Measurements from ENCODE around the gene ZNF821.

The ZNF821 gene

DNA sequence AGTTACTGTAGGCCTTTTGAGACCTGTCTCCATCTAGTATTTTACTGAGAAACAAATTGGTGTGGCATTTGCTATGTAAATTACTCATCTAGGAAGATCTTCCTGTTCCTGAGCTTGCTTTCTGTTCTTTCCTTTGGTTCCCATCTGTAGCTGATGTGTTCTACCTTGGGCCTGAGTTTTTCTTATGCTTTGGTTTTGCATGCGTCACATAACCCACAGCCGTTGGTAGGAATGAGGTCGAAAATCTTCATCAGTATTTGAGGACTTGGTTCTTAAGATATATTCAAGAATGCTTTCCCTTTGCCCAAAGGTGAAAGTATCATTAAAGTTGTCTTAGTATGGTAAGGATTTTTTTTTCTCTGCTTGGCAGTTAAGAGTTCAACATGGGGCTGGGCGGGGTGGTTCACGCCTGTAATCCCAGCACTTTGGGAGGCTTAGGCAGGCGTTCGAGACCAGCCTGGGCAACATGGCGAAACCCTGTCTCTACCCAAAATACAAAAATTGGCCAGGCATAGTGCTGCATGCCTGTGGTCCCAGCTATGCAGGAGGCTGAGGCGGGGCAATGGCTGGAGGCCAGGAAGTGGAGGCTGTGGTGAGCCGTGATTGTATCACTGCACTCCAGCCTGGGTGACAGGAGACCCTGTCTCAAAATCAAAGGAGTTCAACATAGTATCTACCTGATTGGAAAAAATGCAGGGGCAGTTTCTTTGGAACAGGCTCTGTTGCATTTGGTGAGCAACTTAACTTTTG is 40.1 kb upstream of the ZNF821 start:
- Histone ChIP-seq H3K4me1 (peaks cover 14% of the 10 kb centered on the region), H3K9ac (no peak overlapping the region), H3K36me3 (ENCODE audit: control insufficient read depth, insufficient read depth, low read length) (no peaks in the 10 kb centered on the region)

DNA sequence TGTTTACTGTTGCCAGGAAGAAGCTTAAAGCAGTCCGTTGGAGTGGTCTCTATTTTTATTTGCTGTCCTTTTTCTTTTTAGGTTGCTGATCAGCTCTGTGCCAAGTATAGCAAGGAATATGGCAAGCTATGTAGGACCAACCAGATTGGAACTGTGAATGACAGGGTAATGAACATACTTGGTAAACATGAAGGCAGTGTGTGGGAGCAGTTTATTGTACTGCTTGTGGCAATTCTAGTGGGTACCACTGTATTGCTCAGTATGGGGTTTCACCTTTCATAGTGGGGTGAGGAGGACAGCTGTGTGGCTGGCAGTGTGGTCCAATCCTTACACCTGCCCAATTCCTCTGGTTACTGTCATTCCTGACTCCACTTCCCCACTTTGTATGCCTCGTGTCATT is 36.7 kb upstream of the ZNF821 start:
- Histone ChIP-seq H2AFZ (no peak overlapping the region), H3K4me3 (ENCODE audit: low read depth, low read length) (no peak overlapping the region), H3K27me3 (ENCODE audit: control insufficient read depth, insufficient read depth, low read length) (no peaks in the 10 kb centered on the region), H3K79me2 (peaks cover 38% of the 10 kb centered on the region), H3K4me1 (peaks cover 18% of the 10 kb centered on the region), H3K9me3 (ENCODE audit: control insufficient read depth, low read length) (no peaks in the 10 kb centered on the region), H3K9ac (no peak overlapping the region), H3K27ac (no peak overlapping the region), H3K36me3 (ENCODE audit: control insufficient read depth, insufficient read depth, low read length) (no peaks in the 10 kb centered on the region), H3K4me2 (ENCODE audit: low read length) (no peak overlapping the region)
- no peak for TF ChIP-seq CTCF (IDR thresholded peaks at IDR 0.05)

More for the DNA sequence above, 40.1 kb upstream of the ZNF821 start:
- no peak for TF ChIP-seq CTCF (IDR thresholded peaks at IDR 0.05)
- Histone ChIP-seq H2AFZ (no peak overlapping the region), H3K4me3 (ENCODE audit: low read depth, low read length) (no peak overlapping the region), H3K79me2 (peaks cover 23% of the 10 kb centered on the region), H3K4me2 (ENCODE audit: low read length) (no peak overlapping the region), H3K9me3 (ENCODE audit: control insufficient read depth, low read length) (no peaks in the 10 kb centered on the region), H3K27ac (no peak overlapping the region), H3K27me3 (ENCODE audit: control insufficient read depth, insufficient read depth, low read length) (no peaks in the 10 kb centered on the region)

GRCh38 chr16:71919035-71919434 is 35.1 kb upstream of the ZNF821 start:
- H3K4me2 ChIP-seq (ENCODE audit: low read length), result no peak overlapping the region
- H3K4me1 ChIP-seq, result peaks cover 30% of the 10 kb centered on the region
- TF ChIP-seq CTCF (IDR thresholded peaks at IDR 0.05), result no peak
- H3K36me3 ChIP-seq (ENCODE audit: control insufficient read depth, insufficient read depth, low read length), result no peaks in the 10 kb centered on the region
- no peak overlapping the region for H2AFZ ChIP-seq
- H3K9ac ChIP-seq, result no peak overlapping the region
- no peaks in the 10 kb centered on the region for H3K27me3 ChIP-seq (ENCODE audit: control insufficient read depth, insufficient read depth, low read length)
- H3K4me3 ChIP-seq (ENCODE audit: low read depth, low read length), result no peak overlapping the region
- H3K27ac ChIP-seq, result no peak overlapping the region
- H3K9me3 ChIP-seq (ENCODE audit: control insufficient read depth, low read length), result no peaks in the 10 kb centered on the region
- H3K79me2 ChIP-seq, result peaks cover 44% of the 10 kb centered on the region

- H3K36me3 ChIP-seq (ENCODE audit: control insufficient read depth, insufficient read depth, low read length), result no peaks in the 10 kb centered on the region
- no peaks in the 10 kb centered on the region for H3K9me3 ChIP-seq (ENCODE audit: control insufficient read depth, low read length)
- H3K4me3 ChIP-seq (ENCODE audit: low read depth, low read length), result no peak overlapping the region
- H3K4me2 ChIP-seq (ENCODE audit: low read length), result no peak overlapping the region
- peaks cover 26% of the 10 kb centered on the region for H3K4me1 ChIP-seq
- peaks cover 54% of the 10 kb centered on the region for H3K79me2 ChIP-seq
- H3K27ac ChIP-seq, result peak overlapping the region; percentile 7
- no peak overlapping the region for H3K9ac ChIP-seq
- no peak for TF ChIP-seq CTCF (IDR thresholded peaks at IDR 0.05)
- H2AFZ ChIP-seq, result no peak overlapping the region
- H3K27me3 ChIP-seq (ENCODE audit: control insufficient read depth, insufficient read depth, low read length), result no peaks in the 10 kb centered on the region
Observed at GRCh38 chr16:71917900-71918299, 33.9 kb upstream of the ZNF821 start.

DNA sequence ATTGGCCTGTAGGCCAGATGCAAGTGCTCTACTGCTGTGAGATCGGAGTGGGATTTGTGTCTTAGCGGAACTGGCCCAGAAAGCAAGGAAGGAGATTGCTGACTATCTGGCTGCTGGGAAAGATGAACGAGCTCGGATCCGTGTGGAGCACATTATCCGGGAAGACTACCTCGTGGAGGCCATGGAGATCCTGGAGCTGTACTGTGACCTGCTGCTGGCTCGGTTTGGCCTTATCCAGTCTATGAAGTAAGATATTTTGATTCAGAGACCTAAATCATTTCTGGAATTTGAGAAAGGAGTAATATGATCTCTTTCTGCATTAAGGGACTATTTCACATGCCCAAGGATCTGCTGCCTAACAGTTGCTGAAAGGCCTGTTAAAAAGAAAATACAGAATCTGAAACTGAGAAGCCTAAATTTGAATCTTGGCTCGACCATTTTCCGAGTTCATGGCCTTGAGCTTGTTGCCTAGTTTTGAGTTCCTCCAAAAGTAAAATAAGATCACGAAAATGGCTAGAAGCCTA is 32.5 kb upstream of the ZNF821 start:
- Histone ChIP-seq H2AFZ (no peak overlapping the region), H3K27me3 (ENCODE audit: control insufficient read depth, insufficient read depth, low read length) (no peaks in the 10 kb centered on the region), H3K36me3 (ENCODE audit: control insufficient read depth, insufficient read depth, low read length) (no peaks in the 10 kb centered on the region), H3K9me3 (ENCODE audit: control insufficient read depth, low read length) (no peaks in the 10 kb centered on the region), H3K4me3 (ENCODE audit: low read depth, low read length) (no peak overlapping the region), H3K4me2 (ENCODE audit: low read length) (no peak overlapping the region), H3K4me1 (peaks cover 30% of the 10 kb centered on the region), H3K9ac (no peak overlapping the region), H3K79me2 (peaks cover 60% of the 10 kb centered on the region), H3K27ac (peak overlapping the region; percentile 40)
- TF ChIP-seq CTCF (IDR thresholded peaks at IDR 0.05), result no peak

All from parathyroid adenoma (tissue), 2 donors.